Retinal pigment epithelial cell (primary cell): ENCODE measurements around the gene MIEN1.

Experiments
- DNase-seq: peaks from one replicate; pipeline ENCODE4 v3.0.0-alpha.2; 2010; ENCODE audit warnings: low read depth
- H3K4me3 ChIP-seq: 2 replicates; pipeline ENCODE4 v1.5.1; 2011; ENCODE audit warnings: mild to moderate bottlenecking, low read length, control low read depth, moderate library complexity
- CTCF ChIP-seq: conservative IDR thresholded peaks from 2 replicates; pipeline ENCODE4 v1.5.1; 2011; ENCODE audit warnings: low read depth, low read length, control low read depth, inconsistent platforms

Gene MIEN1

GRCh38 chr17:39761861-39762496 is 31.6 kb upstream of the MIEN1 start:
- TF ChIP-seq CTCF: no peak

GRCh38 chr17:39759204-39759603 is 28.9 kb upstream of the MIEN1 start:
- no peak for DNase-seq

More at GRCh38 chr17:39761861-39762496, 31.6 kb upstream of the MIEN1 start:
- no peak for DNase-seq
- no peak overlapping the region for H3K4me3 ChIP-seq

GRCh38 chr17:39757931-39758873 is 27.9 kb upstream of the MIEN1 start:
- H3K4me3 ChIP-seq: no peak overlapping the region
- TF ChIP-seq CTCF: no peak
- DNase-seq: no peak

More at GRCh38 chr17:39759204-39759603, 28.9 kb upstream of the MIEN1 start:
- no peak for TF ChIP-seq CTCF
- no peak overlapping the region for H3K4me3 ChIP-seq

- DNase-seq: no peak
- TF ChIP-seq CTCF: no peak
- no peak overlapping the region for H3K4me3 ChIP-seq
Measured at GRCh38 chr17:39757176-39757662, 26.9 kb upstream of the MIEN1 start.

- no peak overlapping the region for H3K4me3 ChIP-seq
- TF ChIP-seq CTCF: no peak
- no peak for DNase-seq
Measured at GRCh38 chr17:39756380-39757079, 26.2 kb upstream of the MIEN1 start.

- H3K4me3 ChIP-seq: no peak overlapping the region
- no peak for DNase-seq
- no peak for TF ChIP-seq CTCF
Measured at GRCh38 chr17:39755554-39756379, 25.4 kb upstream of the MIEN1 start.
